Effector memory CD8-positive, alpha-beta T cell (primary cell): ENCODE measurements around the gene NPIPA1.
"Not testable (repeated sequence)": the region's sequence is repeated elsewhere in the genome, so short reads cannot be mapped to it uniquely, and the experiment has no call there.

Experiments used
- ATAC-seq: fragments of 150-1000 bp; cut with Tn5 transposase; replicated peaks from 2 replicates; pipeline ENCODE4 v1.10.0; 2021; ENCODE audit warnings: mild to moderate bottlenecking, moderate library complexity
- DNase-seq, 3 experiments: peaks; one replicate each; pipeline ENCODE4 v3.0.0; 2021
- H3K27ac Mint-ChIP-seq, 2 donors: one replicate each; pipeline ENCODE4 v1.8.0; 2022; ENCODE audit warnings: mild to moderate bottlenecking in 2 of 2, mixed read lengths in 2 of 2, moderate library complexity in 2 of 2
- H3K27me3 Mint-ChIP-seq, 2 donors: one replicate each; pipeline ENCODE4 v1.8.0; 2022; ENCODE audit warnings: mixed read lengths in 2 of 2
- H3K36me3 Mint-ChIP-seq: one replicate; pipeline ENCODE4 v1.8.0; 2022; ENCODE audit warnings: mild to moderate bottlenecking, moderate library complexity, mixed read lengths; ENCODE audit not compliant: insufficient read depth
- H3K4me1 Mint-ChIP-seq, 2 donors: one replicate each; pipeline ENCODE4 v1.8.0; 2022; ENCODE audit warnings: low read depth in 2 of 2, mixed read lengths in 2 of 2
- H3K4me3 Mint-ChIP-seq, 2 donors: one replicate each; pipeline ENCODE4 v1.8.0; 2022; ENCODE audit warnings: mild to moderate bottlenecking in 2 of 2, mixed read lengths in 2 of 2, moderate library complexity in 2 of 2
- H3K9me3 Mint-ChIP-seq, 2 donors: one replicate each; pipeline ENCODE4 v1.8.0; 2022; ENCODE audit warnings: mixed read lengths in 2 of 2

Gene NPIPA1

DNA sequence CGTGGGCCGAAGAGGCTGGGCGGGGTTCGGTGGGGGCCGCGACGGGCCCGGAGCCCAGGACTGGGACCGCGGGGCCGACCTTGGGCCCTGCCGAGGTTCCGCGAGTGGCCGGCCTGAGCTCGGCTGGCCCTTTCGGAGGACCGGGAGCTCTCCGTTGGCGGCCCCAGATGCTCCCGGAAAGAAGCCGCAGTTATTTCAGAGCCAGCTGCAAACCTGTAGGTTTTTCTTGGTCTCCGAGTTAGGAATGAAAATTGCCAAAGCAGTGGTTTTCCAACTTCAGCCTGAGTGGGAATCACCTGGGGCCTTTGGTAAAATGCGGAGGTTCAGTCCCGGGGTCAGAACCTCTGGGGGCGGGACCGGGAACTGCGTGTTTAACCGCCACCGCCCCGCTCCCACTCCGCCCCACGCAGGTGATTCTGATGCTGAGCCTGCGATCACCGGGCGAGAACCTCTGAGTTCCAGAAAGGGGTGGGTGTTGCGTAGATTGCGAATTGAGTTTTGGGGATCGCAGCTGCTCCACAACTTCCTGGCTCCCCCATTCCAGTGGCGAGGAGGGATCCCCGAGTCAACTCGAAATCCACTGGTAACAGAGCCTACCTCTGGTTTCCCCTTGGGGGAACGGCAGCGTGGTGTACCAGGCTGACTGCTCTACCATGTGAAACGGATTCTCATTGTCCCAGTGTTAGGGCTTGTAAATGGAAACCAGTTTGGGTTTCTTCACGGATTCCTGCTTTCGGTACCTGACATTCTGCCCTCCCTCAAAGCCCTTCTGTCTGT is 38.4 kb downstream of the NPIPA1 start:
- Mint-ChIP-seq H3K4me3 (peak overlapping the region; percentile 87 to 88), H3K36me3 (peaks cover 24% of the 10 kb centered on the region), H3K27ac (peak overlapping the region; percentile 87 to 90)

DNA sequence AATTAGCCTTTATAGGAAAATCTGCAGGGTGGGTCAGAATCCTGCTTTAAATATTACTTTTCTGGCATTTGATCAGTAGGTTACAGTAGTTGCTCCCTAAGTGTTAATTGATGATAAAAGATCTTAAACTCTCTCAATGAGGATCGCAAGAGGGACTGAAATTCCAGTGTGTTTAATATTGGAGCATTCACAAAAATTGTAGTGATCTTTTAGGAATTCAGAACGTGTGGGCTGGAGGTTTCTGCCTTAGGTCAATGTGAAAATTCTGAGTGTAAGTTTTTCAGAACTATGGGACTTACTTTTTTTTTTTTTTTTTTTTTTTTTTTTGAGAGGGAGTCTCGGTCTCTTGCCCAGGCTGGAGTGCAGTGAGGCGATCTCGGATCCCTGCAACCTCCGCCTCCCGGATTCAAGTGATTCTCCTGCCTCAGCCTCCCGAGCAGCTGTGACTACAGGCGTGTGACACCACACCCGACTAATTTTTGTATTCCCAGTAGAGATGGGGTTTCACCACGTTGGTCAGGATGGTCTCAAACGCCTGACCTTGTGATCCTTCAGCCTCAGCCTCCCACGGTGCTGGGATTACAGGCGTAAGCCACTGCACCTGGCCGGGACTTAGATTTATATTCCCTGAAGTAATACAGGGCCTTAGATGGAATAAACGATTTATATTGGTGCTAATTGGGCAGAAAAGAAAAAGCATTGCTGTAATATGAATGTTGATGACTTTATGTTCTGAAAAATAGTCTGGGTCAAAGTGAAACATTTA is 39.9 kb downstream of the NPIPA1 start:
- not testable (repeated sequence) for H3K27ac Mint-ChIP-seq, H3K4me3 Mint-ChIP-seq, H3K9me3 Mint-ChIP-seq, H3K27me3 Mint-ChIP-seq, DNase-seq, ATAC-seq
- Mint-ChIP-seq H3K36me3 (peaks cover 24% of the 10 kb centered on the region), H3K4me1 (peaks cover 12 to 44% of the 10 kb centered on the region in 2 donors)

More for the DNA sequence above, 38.4 kb downstream of the NPIPA1 start:
- not testable (repeated sequence) for H3K9me3 Mint-ChIP-seq, H3K27me3 Mint-ChIP-seq
- DNase-seq (peak; percentile 54 to 64 (median 61)), ATAC-seq (peak; percentile 40)
- H3K4me1 Mint-ChIP-seq = peaks cover 7 to 32% of the 10 kb centered on the region in 2 donors

DNA sequence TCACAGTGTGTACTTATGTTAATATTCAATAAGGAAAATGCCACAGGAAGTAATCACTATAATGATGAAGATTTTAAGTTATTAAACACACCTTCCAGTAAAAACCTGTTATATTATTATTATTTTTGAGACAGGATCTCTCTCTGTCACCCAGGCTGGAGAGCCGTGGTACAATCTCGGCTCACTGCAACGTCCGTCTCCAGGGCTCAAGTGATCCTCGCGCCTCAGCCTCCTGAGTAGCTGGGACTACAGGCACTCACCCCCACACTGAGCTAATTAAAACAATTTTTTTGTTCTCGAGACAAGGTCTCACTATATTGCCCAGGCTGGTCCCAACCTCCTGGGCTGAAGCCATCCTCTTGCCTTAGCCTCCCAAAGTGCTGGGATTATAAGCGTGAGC is 41.0 kb downstream of the NPIPA1 start:
- ATAC-seq, H3K27me3 Mint-ChIP-seq, H3K9me3 Mint-ChIP-seq, H3K4me3 Mint-ChIP-seq, DNase-seq: not testable (repeated sequence)
- H3K36me3 Mint-ChIP-seq = peaks cover 24% of the 10 kb centered on the region
- H3K27ac Mint-ChIP-seq = peak overlapping the region in 1 of 2 donors; percentile 69
- H3K4me1 Mint-ChIP-seq = peaks cover 13 to 48% of the 10 kb centered on the region in 2 donors

DNA sequence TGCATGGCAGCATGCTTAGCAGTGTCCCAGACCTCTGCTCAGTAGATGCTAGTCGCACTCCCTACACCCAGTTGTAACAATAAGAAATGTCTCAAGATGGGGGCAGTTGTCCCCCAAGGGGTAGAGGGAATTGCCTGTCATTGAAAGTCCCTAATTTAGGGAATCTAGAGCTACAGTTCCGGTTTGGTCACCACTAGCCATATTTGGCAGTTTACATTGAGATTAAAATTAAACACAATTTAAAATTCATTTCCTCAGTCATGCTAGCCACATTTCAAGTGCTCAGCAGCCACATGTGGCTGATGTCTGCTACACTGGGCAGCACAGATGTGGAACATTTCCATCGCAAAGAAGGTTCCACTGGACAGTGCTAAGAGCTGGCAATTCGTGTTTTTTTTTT is 41.7 kb downstream of the NPIPA1 start:
- ATAC-seq, DNase-seq, H3K9me3 Mint-ChIP-seq, H3K4me3 Mint-ChIP-seq, H3K27me3 Mint-ChIP-seq: not testable (repeated sequence)
- Mint-ChIP-seq H3K27ac (peak overlapping the region in 1 of 2 donors; percentile 69), H3K4me1 (peaks cover 13 to 48% of the 10 kb centered on the region in 2 donors), H3K36me3 (peaks cover 24% of the 10 kb centered on the region)

DNA sequence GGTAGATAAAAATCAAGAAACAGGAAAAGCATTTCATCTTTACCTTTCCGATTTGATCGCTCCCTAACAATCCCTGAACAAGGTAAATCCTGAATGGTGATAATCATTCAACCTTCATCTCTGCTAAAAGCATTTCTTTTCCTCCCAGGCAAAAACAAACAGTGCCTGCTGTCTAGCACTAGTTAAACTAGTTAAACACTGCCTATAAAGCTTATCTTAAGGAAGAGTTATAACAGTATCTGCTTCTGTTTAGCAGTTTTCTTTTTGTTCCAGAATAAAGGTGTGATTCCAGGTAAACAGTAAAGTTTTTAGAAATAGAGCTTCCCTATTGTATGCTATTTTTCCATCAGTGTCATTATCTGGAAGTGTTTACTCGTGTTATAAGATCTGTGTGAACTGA is 44.0 kb downstream of the NPIPA1 start:
- H3K4me3 Mint-ChIP-seq, H3K27ac Mint-ChIP-seq, ATAC-seq, H3K27me3 Mint-ChIP-seq, DNase-seq, H3K9me3 Mint-ChIP-seq: not testable (repeated sequence)
- H3K36me3 Mint-ChIP-seq = peaks cover 32% of the 10 kb centered on the region
- H3K4me1 Mint-ChIP-seq = peaks cover 12 to 49% of the 10 kb centered on the region in 2 donors

DNA sequence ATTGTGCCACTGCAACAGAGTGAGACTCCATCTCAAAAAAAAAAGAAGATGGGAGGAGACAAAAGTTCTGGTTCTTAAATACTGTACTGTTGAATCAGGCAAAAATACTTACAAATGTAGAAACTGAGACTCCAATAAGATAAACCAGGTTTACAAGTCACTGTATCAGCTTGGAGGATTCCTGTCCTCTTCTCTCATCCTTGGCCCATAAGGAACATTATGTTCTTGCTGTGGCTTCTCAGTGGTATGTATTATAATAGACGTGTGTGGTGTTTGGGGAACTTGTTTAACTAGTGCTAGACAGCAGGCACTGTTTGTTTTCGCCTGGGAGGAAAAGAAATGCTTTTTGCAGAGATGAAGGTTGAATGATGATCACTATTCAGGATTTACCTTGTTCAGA is 45.3 kb downstream of the NPIPA1 start:
- H3K4me3 Mint-ChIP-seq, H3K9me3 Mint-ChIP-seq, ATAC-seq, H3K27me3 Mint-ChIP-seq, DNase-seq: not testable (repeated sequence)
- H3K4me1 Mint-ChIP-seq = peaks cover 13 to 43% of the 10 kb centered on the region in 2 donors
- H3K27ac Mint-ChIP-seq = peak overlapping the region in 1 of 2 donors; percentile 74
- H3K36me3 Mint-ChIP-seq = peaks cover 33% of the 10 kb centered on the region

DNA sequence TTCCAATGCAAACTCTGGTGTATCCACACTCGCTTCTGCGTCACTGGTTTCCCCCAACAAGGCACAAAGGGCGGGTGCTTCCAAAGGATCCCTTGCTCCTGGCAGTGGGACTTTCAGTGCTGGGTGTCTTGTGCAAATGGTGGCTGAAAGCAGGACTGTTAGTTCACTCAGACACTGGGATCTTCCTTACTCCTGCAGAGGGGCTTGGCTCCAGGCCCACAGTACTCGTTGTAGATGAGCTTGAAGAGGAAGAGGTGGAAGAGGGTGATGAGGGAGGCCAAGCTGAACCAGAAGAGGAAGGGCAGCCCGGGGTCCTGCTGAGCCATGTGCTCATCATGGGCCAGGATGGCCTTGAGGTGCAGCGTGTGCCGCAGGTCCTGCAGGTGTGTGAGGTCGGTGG is 50.8 kb downstream of the NPIPA1 start:
- H3K36me3 Mint-ChIP-seq = peaks cover 37% of the 10 kb centered on the region
- not testable (repeated sequence) for ATAC-seq, DNase-seq, H3K9me3 Mint-ChIP-seq, H3K4me3 Mint-ChIP-seq, H3K27me3 Mint-ChIP-seq
- H3K27ac Mint-ChIP-seq = peak overlapping the region; percentile 4 to 85
- peaks cover 19 to 39% of the 10 kb centered on the region in 2 donors for H3K4me1 Mint-ChIP-seq

DNA sequence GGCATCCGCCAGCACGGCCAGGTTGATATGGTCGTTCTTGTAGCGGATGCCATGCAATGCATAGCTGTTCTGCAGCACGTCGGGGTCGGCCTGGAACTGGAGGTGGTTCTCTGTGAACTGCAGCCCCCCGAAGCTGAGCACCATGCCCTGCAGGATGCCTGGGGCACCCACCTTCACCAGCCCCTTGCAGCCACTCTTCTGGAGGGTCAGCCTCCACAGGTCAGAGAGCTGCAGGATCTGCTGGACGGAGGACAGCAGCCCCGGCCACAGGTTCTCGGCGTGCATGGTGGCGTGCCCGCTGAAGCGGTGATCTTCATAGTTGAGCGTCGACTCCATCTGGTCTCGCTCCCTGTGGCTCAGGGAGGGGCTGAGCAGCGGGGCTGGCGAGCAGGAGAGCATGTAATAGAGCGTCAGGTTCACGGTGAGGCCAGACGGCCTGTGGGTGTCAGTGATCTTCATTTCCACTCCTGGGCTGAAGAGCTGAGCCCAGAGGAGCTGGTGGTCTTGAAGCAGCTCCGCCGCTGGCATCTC is 51.5 kb downstream of the NPIPA1 start:
- Mint-ChIP-seq H3K36me3 (peaks cover 37% of the 10 kb centered on the region), H3K27ac (peak overlapping the region; percentile 4 to 85), H3K4me3 (peak overlapping the region in 1 of 2 donors; percentile 47), H3K4me1 (peaks cover 19 to 42% of the 10 kb centered on the region in 2 donors)
- ATAC-seq = peak; percentile 35
- DNase-seq, H3K9me3 Mint-ChIP-seq, H3K27me3 Mint-ChIP-seq: not testable (repeated sequence)

DNA sequence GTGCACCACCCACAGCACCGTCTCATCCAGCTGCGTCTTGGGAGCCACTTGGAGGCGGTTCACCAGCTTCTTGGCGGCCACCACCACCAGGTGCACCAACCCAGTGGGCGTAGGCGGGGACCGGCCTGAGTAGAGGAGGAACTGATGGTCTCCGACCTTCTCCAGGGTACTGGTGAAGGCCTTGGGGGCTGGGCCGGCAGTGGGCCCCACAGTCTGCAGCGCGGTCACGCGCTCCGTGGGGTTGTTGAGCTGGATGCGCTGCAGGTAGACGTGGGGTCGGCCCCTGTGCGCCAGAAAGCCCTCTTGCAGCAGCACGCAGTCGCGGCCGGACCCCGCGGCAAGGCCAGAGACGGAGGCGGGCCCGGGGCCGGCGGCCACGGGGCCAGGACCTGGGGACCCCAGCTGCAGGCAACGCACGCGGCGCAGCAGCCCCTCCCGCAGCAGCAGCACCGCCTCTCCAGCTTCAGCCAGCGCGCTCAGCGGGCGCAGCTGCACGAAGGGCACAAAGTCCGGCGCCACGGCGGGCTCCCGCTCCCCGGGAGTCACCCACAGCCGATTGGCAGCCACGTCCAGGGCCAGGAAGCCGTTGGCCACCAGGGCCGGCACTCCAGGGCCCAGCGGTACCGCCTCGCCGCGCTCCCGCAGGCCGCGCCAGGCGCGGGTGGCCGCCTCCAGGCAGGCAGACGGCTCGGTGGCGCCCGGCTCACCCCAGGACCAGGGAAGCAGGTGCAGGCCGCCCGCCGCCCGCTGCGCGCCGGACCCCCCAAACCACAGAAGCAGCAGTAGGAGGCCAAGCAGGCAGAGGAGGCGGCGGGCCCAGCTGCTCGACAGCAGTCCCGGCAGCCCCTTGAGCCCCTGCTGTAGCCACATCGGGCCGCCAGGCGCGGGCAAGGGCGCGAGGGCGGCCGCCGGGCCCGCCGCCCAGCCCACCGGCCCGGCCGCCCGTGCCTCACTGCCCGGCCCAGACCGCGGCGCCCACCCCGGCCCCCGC is 52.3 kb downstream of the NPIPA1 start:
- H3K27ac Mint-ChIP-seq = peak overlapping the region in 1 of 2 donors; percentile 72
- H3K4me3 Mint-ChIP-seq = peak overlapping the region in 1 of 2 donors; percentile 47
- not testable (repeated sequence) for H3K9me3 Mint-ChIP-seq

DNA sequence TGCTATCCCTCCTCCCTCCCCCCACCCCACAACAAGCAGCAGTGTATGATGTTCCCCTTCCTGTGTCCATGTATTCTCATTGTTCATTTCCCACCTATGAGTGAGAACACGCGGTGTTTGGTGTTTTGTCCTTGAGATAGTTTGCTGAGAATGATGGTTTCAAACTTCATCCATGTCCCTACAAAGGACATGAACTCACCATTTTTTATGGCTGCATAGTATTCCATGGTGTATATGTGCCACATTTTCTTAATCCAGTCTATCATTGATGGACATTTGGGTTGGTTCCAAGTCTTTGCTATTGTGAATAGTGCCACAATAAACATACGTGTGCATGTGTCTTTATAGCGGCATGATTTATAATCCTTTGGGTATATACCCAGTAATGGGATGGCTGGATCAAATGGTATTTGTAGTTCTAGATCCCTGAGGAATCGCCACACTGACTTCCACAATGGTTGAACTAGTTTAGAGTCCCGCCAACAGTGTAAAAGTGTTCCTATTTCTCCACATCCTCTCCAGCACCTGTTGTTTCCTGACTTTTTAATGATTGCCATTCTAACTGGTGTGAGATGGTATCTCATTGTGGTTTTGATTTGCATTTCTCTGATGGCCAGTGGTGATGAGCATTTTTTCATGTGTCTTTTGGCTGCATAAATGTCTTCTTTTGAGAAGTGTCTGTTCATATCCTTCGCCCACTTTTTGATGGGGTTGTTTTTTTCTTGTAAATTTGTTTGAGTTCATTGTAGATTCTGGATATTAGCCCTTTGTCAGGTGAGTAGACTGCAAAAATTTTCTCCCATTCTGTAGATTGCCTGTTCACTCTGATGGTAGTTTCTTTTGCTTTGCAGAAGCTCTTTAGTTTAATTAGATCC is 56.3 kb downstream of the NPIPA1 start:
- peaks cover 23 to 50% of the 10 kb centered on the region in 2 donors for H3K4me1 Mint-ChIP-seq
- not testable (repeated sequence) for DNase-seq, H3K4me3 Mint-ChIP-seq, H3K27me3 Mint-ChIP-seq, ATAC-seq, H3K9me3 Mint-ChIP-seq, H3K27ac Mint-ChIP-seq
- peaks cover 13% of the 10 kb centered on the region for H3K36me3 Mint-ChIP-seq

More for the DNA sequence above, 52.3 kb downstream of the NPIPA1 start:
- Mint-ChIP-seq H3K4me1 (peaks cover 23 to 45% of the 10 kb centered on the region in 2 donors), H3K36me3 (peaks cover 31% of the 10 kb centered on the region)
- H3K27me3 Mint-ChIP-seq, DNase-seq, ATAC-seq: not testable (repeated sequence)

DNA sequence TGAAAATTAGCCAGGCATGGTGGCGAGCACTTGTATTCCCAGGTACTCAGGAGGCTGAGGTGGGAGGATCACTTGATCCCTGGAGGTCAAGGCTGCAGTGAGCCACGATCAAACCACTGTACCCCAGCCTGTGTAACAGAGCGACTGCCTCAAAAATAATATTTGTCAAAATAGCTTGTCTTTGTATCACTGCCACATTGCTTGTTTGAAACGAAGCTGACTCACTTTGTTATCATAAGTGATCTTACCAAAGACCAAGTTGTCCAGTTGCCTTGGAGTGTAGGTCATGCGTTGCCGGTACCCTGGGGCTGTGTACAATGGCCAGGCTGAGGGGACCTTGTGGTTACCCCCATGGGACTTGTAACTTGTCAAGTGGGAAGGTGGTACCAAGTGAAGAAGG is 59.5 kb downstream of the NPIPA1 start:
- not testable (repeated sequence) for DNase-seq, H3K27me3 Mint-ChIP-seq, H3K9me3 Mint-ChIP-seq, ATAC-seq, H3K27ac Mint-ChIP-seq, H3K4me3 Mint-ChIP-seq
- Mint-ChIP-seq H3K36me3 (peaks cover 24% of the 10 kb centered on the region), H3K4me1 (peaks cover 16 to 36% of the 10 kb centered on the region in 2 donors)

DNA sequence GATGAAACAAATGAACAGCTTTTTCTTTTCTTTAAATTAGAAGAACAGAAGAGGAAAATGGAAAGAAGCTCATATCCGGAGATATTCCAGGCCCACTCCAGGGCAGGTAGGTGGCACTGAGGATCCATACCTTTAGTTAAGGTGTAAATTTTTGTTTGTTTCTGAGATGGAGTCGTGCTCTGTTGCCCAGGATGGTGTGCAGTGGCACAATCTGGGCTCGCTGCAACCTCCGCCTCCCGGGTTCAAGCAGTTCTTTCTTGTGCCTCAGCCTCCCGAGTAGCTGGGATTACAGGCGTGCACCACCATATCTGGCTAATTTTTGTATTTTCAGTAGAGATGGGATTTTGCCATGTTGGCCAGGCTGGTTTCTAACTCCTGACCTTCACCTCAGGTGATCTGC is 61.1 kb downstream of the NPIPA1 start:
- DNase-seq, H3K9me3 Mint-ChIP-seq, H3K27me3 Mint-ChIP-seq, H3K4me3 Mint-ChIP-seq, H3K27ac Mint-ChIP-seq, ATAC-seq: not testable (repeated sequence)
- H3K36me3 Mint-ChIP-seq = peaks cover 27% of the 10 kb centered on the region
- H3K4me1 Mint-ChIP-seq = peaks cover 14 to 25% of the 10 kb centered on the region in 2 donors
